HEK293 (cell line): ENCODE data around the gene COL13A1.

Experiments
- CTCF ChIA-PET: fragments of 350-600 bp; formaldehyde crosslinking; extraction: SDS; loops from one replicate; lab custom pipeline; 2021; ENCODE audit warnings: antibody characterized with exemption; lab: Yijun Ruan, JAX
- POLR2A ChIA-PET: fragments of 300-600 bp; formaldehyde crosslinking; extraction: SDS; loops from one replicate; lab custom pipeline; 2020; ENCODE audit warnings: antibody characterized with exemption, inconsistent platforms; lab: Yijun Ruan, JAX
- H3K27ac ChIP-seq: fragments of 200-500 bp; sonication (Bioruptor generic); 2 replicates; pipeline ENCODE4 v1.5.1; 2014; ENCODE audit warnings: low read depth, low read length, control low read depth, inconsistent platforms; ENCODE audit errors: extremely low read depth
- H3K36me3 ChIP-seq, 2 experiments: fragments of 200-500 bp in 1 of 2; sonication (Bioruptor generic) in 1 of 2; 1 replicate in 1 of 2; 2 replicates in 1 of 2; pipeline ENCODE4 v1.5.1; 2014 to 2017; ENCODE audit warnings: inconsistent platforms in 2 of 2, low read length in 2 of 2; ENCODE audit not compliant: control insufficient read depth in 2 of 2, insufficient read depth in 1 of 2
- H3K4me1 ChIP-seq: fragments of 200-500 bp; sonication (Bioruptor generic); 2 replicates; pipeline ENCODE4 v1.5.1; 2014; ENCODE audit warnings: mild to moderate bottlenecking, low read length, inconsistent platforms; ENCODE audit not compliant: control insufficient read depth, insufficient read depth
- H3K4me3 ChIP-seq: 2 replicates; pipeline ENCODE4 v1.5.1; 2011; ENCODE audit warnings: low read depth, mild to moderate bottlenecking, control low read depth, low read length, moderate library complexity
- H3K9me3 ChIP-seq: fragments of 200-500 bp; sonication (Bioruptor generic); 2 replicates; pipeline ENCODE4 v1.5.1; 2014; ENCODE audit warnings: low read depth, low read length, inconsistent platforms; ENCODE audit not compliant: control insufficient read depth, insufficient read depth
- GLIS2 ChIP-seq: fragments of 450-650 bp; formaldehyde crosslinking; IDR thresholded peaks from 2 replicates; pipeline ENCODE4 v1.5.1; 2016; ENCODE audit warnings: missing biosample characterization, missing genetic modification characterization
- MEIS1 ChIP-seq: sonication (generic); formaldehyde crosslinking; IDR thresholded peaks from 2 replicates; pipeline ENCODE4 v1.8.1; 2022; ENCODE audit warnings: missing genetic modification reagents, mild to moderate bottlenecking, borderline replicate concordance
- ZBTB17 ChIP-seq: fragments of 450-650 bp; formaldehyde crosslinking; IDR thresholded peaks from 2 replicates; pipeline ENCODE4 v1.5.1; 2016; ENCODE audit warnings: missing biosample characterization, missing genetic modification characterization
- ZBTB21 ChIP-seq: fragments of 450-650 bp; formaldehyde crosslinking; IDR thresholded peaks from 2 replicates; pipeline ENCODE4 v1.5.1; 2017; ENCODE audit warnings: missing biosample characterization, missing genetic modification characterization
- ZFP41 ChIP-seq: fragments of 450-650 bp; formaldehyde crosslinking; IDR thresholded peaks from 2 replicates; pipeline ENCODE4 v1.5.1; 2016; ENCODE audit warnings: missing biosample characterization, missing genetic modification characterization, borderline replicate concordance
- ZNF155 ChIP-seq: fragments of 450-650 bp; formaldehyde crosslinking; IDR thresholded peaks from 2 replicates; pipeline ENCODE4 v1.5.1; 2016; ENCODE audit warnings: missing biosample characterization, missing genetic modification characterization
- ZNF184 ChIP-seq: fragments of 450-650 bp; IDR thresholded peaks from 2 replicates; pipeline ENCODE4 v1.5.1; 2018; ENCODE audit warnings: missing biosample characterization, mild to moderate bottlenecking, missing genetic modification characterization
- ZNF221 ChIP-seq: fragments of 450-650 bp; formaldehyde crosslinking; IDR thresholded peaks from 2 replicates; pipeline ENCODE4 v1.5.1; 2017; ENCODE audit warnings: missing biosample characterization, missing genetic modification characterization, borderline replicate concordance
- ZNF248 ChIP-seq: fragments of 450-650 bp; formaldehyde crosslinking; IDR thresholded peaks from 2 replicates; pipeline ENCODE4 v1.5.1; 2017; ENCODE audit warnings: missing biosample characterization, missing genetic modification characterization
- ZNF324 ChIP-seq: fragments of 450-650 bp; formaldehyde crosslinking; IDR thresholded peaks from 2 replicates; pipeline ENCODE4 v1.5.1; 2016; ENCODE audit warnings: missing biosample characterization, missing genetic modification characterization
- ZNF596 ChIP-seq: fragments of 450-650 bp; IDR thresholded peaks from 2 replicates; pipeline ENCODE4 v1.5.0; 2018; ENCODE audit warnings: missing biosample characterization, mild to moderate bottlenecking, missing genetic modification characterization, moderate library complexity
- TF ChIP-seq, protein P1 (sequence below): fragments of 450-650 bp; formaldehyde crosslinking; IDR thresholded peaks from 2 replicates; pipeline ENCODE4 v1.5.1; 2016; ENCODE audit warnings: missing biosample characterization, missing genetic modification characterization
- TF ChIP-seq, protein P2 (sequence below): fragments of 450-650 bp; formaldehyde crosslinking; IDR thresholded peaks from 2 replicates; pipeline ENCODE4; 2016; ENCODE audit warnings: missing biosample characterization, missing genetic modification characterization
- TF ChIP-seq, protein P3 (sequence below): fragments of 450-650 bp; formaldehyde crosslinking; IDR thresholded peaks from 2 replicates; pipeline ENCODE4 v1.5.1; 2016; ENCODE audit warnings: missing biosample characterization, missing genetic modification characterization
- TF ChIP-seq, protein P4 (sequence below): fragments of 450-650 bp; formaldehyde crosslinking; IDR thresholded peaks from 2 replicates; pipeline ENCODE4 v1.5.1; 2016; ENCODE audit warnings: missing biosample characterization, missing genetic modification characterization
- TF ChIP-seq, protein P5 (sequence below): fragments of 450-650 bp; formaldehyde crosslinking; IDR thresholded peaks from 2 replicates; pipeline ENCODE4 v1.5.1; 2017; ENCODE audit warnings: missing biosample characterization, missing genetic modification characterization

COL13A1 gene

DNA sequence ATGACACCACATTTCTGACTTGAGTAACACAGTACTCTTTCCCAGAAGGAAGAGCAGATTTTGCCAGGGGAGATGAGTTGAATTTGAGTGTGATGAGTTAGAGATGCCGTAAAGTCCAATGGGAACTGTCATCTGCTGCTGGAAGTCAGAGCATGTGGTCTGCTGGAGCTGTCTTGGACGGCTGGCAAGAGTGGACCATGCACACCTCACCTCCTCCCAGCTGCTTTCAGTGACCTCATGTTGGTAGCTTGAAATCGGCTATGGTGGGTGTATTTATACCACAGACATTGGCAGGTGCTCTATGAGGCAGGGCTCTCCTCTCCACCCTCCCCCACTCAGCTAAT is 82.3 kb downstream of the COL13A1 start:
- ChIA-PET POLR2A (no interaction called here), CTCF (interaction anchor here (0.6 to 2.8 kb wide), 9 partner anchors 18 to 246 kb away, joined by 3 to 21 read pairs (median 4); no protein-coding TSS in a partner anchor)
- TF ChIP-seq ZBTB17 (peak; percentile 33; the same call in 1 of the 2 replicates), ZNF155 (no peak)
- no peak overlapping the region for H3K4me3 ChIP-seq
- no peaks in the 10 kb centered on the region for H3K36me3 ChIP-seq
- H3K4me1 ChIP-seq = no peaks in the 10 kb centered on the region
- no peak overlapping the region for H3K27ac ChIP-seq
- H3K9me3 ChIP-seq = no peaks in the 10 kb centered on the region

DNA sequence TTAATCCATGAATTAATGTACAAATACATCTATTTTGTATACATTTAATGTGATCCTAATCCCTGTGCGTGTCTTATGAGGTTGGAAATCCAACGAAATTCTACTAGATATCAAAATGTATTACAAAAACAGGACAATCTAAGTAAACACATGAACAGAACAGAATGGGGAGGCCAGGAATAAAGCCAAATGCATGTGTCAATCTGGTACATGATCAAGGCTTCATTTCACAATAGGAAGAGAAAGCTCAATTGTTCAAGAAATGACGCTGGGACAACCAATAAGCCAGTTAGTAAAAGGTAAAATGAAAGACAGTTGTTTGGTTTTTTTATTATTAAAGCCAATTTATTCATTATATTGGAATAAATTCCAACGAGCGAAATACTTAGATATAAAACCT is 83.0 kb downstream of the COL13A1 start:
- no peak for TF ChIP-seq ZBTB17
- H3K27ac ChIP-seq = no peak overlapping the region
- H3K4me3 ChIP-seq = no peak overlapping the region
- no peaks in the 10 kb centered on the region for H3K9me3 ChIP-seq
- no peaks in the 10 kb centered on the region for H3K4me1 ChIP-seq
- ChIA-PET POLR2A (no interaction called here), CTCF (interaction anchor here (0.9 to 2.8 kb wide), 5 partner anchors 17 to 141 kb away, joined by 3 to 21 read pairs (median 4); no protein-coding TSS in a partner anchor)
- no peaks in the 10 kb centered on the region for H3K36me3 ChIP-seq

DNA sequence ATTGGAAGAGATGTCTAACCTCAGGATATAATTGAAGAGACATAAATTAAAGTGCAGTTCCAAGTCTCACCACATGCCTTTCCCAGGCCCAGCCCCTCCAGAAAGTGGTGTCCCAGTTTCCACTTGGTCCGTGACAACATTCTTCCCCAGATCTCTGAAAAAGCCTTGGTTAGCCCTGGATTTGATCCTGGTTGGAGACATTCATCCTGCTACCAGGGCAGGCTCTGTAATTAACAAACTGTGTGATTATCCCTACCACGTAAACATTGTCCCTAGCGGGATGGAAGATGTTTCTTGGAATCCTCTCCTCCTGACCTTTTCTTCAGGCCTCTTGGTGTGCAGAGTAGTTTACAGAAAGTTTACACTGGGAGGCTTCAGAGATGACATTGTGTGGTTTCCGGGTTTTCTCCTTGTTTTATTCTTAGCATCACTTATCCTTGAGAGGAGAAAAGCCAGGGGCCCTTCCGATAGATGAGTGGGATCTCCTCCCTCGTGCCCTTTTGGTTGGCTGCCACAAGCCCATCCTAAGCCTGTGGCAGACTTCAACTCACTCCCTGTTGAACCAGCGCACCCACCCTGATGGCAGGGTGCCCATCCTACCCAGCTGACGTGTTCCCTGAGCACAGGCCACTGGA is 83.8 kb downstream of the COL13A1 start:
- no peaks in the 10 kb centered on the region for H3K4me1 ChIP-seq
- H3K36me3 ChIP-seq = no peaks in the 10 kb centered on the region
- no peak overlapping the region for H3K4me3 ChIP-seq
- ChIA-PET POLR2A (no interaction called here), CTCF (interaction anchor here (1.0 to 1.2 kb wide), 2 partner anchors 11 to 16 kb away, joined by 3 to 7 read pairs; no protein-coding TSS in a partner anchor)
- no peak overlapping the region for H3K27ac ChIP-seq
- TF ChIP-seq ZNF248 (tag by site-specific recombination) (no peak), ZFP41 (no peak), ZNF221 (tag by site-specific recombination) (no peak), MEIS1 (no peak), ZNF596 (tag by site-specific recombination) (no peak), ZNF184 (tag by site-specific recombination) (no peak), GLIS2 (tag by site-specific recombination) (no peak), ZBTB21 (no peak), ZNF324 (tag by site-specific recombination) (no peak)
- TF ChIP-seq, protein P1, sequence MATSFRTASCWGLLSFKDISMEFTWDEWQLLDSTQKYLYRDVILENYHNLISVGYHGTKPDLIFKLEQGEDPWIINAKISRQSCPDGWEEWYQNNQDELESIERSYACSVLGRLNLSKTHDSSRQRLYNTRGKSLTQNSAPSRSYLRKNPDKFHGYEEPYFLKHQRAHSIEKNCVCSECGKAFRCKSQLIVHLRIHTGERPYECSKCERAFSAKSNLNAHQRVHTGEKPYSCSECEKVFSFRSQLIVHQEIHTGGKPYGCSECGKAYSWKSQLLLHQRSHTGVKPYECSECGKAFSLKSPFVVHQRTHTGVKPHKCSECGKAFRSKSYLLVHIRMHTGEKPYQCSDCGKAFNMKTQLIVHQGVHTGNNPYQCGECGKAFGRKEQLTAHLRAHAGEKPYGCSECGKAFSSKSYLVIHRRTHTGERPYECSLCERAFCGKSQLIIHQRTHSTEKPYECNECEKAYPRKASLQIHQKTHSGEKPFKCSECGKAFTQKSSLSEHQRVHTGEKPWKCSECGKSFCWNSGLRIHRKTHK (tag by site-specific recombination) = no peak
- TF ChIP-seq, protein P2, sequence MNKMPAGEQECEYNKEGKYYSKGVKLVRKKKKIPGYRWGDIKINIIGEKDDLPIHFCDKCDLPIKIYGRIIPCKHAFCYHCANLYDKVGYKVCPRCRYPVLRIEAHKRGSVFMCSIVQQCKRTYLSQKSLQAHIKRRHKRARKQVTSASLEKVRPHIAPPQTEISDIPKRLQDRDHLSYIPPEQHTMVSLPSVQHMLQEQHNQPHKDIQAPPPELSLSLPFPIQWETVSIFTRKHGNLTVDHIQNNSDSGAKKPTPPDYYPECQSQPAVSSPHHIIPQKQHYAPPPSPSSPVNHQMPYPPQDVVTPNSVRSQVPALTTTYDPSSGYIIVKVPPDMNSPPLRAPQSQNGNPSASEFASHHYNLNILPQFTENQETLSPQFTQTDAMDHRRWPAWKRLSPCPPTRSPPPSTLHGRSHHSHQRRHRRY (tag by site-specific recombination) = no peak
- TF ChIP-seq, protein P3, sequence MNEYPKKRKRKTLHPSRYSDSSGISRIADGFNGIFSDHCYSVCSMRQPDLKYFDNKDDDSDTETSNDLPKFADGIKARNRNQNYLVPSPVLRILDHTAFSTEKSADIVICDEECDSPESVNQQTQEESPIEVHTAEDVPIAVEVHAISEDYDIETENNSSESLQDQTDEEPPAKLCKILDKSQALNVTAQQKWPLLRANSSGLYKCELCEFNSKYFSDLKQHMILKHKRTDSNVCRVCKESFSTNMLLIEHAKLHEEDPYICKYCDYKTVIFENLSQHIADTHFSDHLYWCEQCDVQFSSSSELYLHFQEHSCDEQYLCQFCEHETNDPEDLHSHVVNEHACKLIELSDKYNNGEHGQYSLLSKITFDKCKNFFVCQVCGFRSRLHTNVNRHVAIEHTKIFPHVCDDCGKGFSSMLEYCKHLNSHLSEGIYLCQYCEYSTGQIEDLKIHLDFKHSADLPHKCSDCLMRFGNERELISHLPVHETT = no peak
- TF ChIP-seq, protein P4, sequence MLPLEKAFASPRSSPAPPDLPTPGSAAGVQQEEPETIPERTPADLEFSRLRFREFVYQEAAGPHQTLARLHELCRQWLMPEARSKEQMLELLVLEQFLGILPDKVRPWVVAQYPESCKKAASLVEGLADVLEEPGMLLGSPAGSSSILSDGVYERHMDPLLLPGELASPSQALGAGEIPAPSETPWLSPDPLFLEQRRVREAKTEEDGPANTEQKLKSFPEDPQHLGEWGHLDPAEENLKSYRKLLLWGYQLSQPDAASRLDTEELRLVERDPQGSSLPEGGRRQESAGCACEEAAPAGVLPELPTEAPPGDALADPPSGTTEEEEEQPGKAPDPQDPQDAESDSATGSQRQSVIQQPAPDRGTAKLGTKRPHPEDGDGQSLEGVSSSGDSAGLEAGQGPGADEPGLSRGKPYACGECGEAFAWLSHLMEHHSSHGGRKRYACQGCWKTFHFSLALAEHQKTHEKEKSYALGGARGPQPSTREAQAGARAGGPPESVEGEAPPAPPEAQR (tag by site-specific recombination) = no peak
- TF ChIP-seq, protein P5, sequence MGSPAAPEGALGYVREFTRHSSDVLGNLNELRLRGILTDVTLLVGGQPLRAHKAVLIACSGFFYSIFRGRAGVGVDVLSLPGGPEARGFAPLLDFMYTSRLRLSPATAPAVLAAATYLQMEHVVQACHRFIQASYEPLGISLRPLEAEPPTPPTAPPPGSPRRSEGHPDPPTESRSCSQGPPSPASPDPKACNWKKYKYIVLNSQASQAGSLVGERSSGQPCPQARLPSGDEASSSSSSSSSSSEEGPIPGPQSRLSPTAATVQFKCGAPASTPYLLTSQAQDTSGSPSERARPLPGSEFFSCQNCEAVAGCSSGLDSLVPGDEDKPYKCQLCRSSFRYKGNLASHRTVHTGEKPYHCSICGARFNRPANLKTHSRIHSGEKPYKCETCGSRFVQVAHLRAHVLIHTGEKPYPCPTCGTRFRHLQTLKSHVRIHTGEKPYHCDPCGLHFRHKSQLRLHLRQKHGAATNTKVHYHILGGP (tag by site-specific recombination) = no peak
- TF ChIP-seq, all 188 proteins: peak for 0
- H3K9me3 ChIP-seq = no peaks in the 10 kb centered on the region
